Measurements from ENCODE around the gene FSTL4.
"Not testable (repeated sequence)": the region's sequence is repeated elsewhere in the genome, so short reads cannot be mapped to it uniquely, and the experiment has no call there.

FSTL4 gene

GRCh38 chr5:133408322-133408721, 204.0 kb downstream of the FSTL4 start:
- no peak for DNase-seq (ENCODE audit: low read depth in 4 of 4, low spot score in 1 of 4)

- DNase-seq (ENCODE audit: low read depth in 4 of 4, low spot score in 1 of 4), result no peak
These were observed 205.2 kb downstream of the FSTL4 start for GRCh38 chr5:133406977-133407632.

GRCh38 chr5:133406208-133406976, 205.9 kb downstream of the FSTL4 start:
- DNase-seq (ENCODE audit: low read depth in 4 of 4, low spot score in 1 of 4), result no peak

- DNase-seq (ENCODE audit: low read depth in 4 of 4, low spot score in 1 of 4), result no peak
These were observed 206.9 kb downstream of the FSTL4 start for GRCh38 chr5:133405275-133406034.

- DNase-seq (ENCODE audit: low read depth in 4 of 4, low spot score in 1 of 4), result no peak
These were observed 207.6 kb downstream of the FSTL4 start for GRCh38 chr5:133404724-133405123.

GRCh38 chr5:133403741-133404364, 208.5 kb downstream of the FSTL4 start:
- DNase-seq (ENCODE audit: low read depth in 4 of 4, low spot score in 1 of 4), result no peak

- DNase-seq (ENCODE audit: low read depth in 4 of 4, low spot score in 1 of 4), result no peak
These were observed 209.6 kb downstream of the FSTL4 start for GRCh38 chr5:133402775-133403174.

- DNase-seq (ENCODE audit: low read depth in 4 of 4, low spot score in 1 of 4), result no peak
These were observed 210.5 kb downstream of the FSTL4 start for GRCh38 chr5:133401731-133402347.

- DNase-seq (ENCODE audit: low read depth in 4 of 4, low spot score in 1 of 4), result no peak
These were observed 211.4 kb downstream of the FSTL4 start for GRCh38 chr5:133400831-133401351.

- DNase-seq (ENCODE audit: low read depth in 4 of 4, low spot score in 1 of 4), result no peak
These were observed 212.2 kb downstream of the FSTL4 start for GRCh38 chr5:133400120-133400519.

GRCh38 chr5:133399247-133399891, 213.0 kb downstream of the FSTL4 start:
- no peak for DNase-seq (ENCODE audit: low read depth in 4 of 4, low spot score in 1 of 4)

- DNase-seq (ENCODE audit: low read depth in 4 of 4, low spot score in 1 of 4), result peak in 2 of 4 experiments; percentile 27 to 56
These were observed 213.7 kb downstream of the FSTL4 start for GRCh38 chr5:133398646-133399101.

- no peak for DNase-seq (ENCODE audit: low read depth in 4 of 4, low spot score in 1 of 4)
These were observed 214.2 kb downstream of the FSTL4 start for GRCh38 chr5:133397990-133398645.

- no peak for DNase-seq (ENCODE audit: low read depth in 4 of 4, low spot score in 1 of 4)
These were observed 215.0 kb downstream of the FSTL4 start for GRCh38 chr5:133397348-133397747.

GRCh38 chr5:133396814-133397213, 215.5 kb downstream of the FSTL4 start:
- DNase-seq (ENCODE audit: low read depth in 4 of 4, low spot score in 1 of 4), result peak in 1 of 4 experiments; percentile 4

GRCh38 chr5:133396187-133396741, 216.1 kb downstream of the FSTL4 start:
- DNase-seq (ENCODE audit: low read depth in 4 of 4, low spot score in 1 of 4), result no peak

GRCh38 chr5:133395207-133395606, 217.1 kb downstream of the FSTL4 start:
- not testable (repeated sequence) for DNase-seq (ENCODE audit: low read depth in 4 of 4, low spot score in 1 of 4)

- not testable (repeated sequence) for DNase-seq (ENCODE audit: low read depth in 4 of 4, low spot score in 1 of 4)
These were observed 217.9 kb downstream of the FSTL4 start for GRCh38 chr5:133394477-133394817.

GRCh38 chr5:133393776-133394476, 218.4 kb downstream of the FSTL4 start:
- DNase-seq (ENCODE audit: low read depth in 4 of 4, low spot score in 1 of 4), result no peak
